ENCODE results near the gene FSD2.

DNA sequence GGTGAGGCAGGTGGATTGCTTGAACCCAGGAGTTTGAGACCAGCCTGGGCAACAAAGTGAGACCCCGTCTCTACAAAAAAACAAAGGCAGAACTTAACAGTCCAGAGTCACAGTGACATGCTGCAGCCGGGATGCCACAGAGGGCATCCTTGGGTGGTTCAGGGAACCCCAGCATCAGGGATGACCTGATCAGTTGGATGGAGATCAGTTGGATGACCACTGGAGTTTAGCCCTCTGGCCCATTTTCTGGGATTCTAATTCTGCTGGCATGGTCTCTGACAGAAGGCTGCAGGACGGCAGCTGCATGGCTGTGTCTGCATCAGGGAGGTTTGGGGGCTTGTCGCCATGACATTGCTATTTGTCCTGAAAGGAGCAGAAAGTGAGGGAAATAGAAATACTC is 23.4 kb upstream of the FSD2 start:
- no peak for TF ChIP-seq ZNF274 (IDR thresholded peaks at IDR 0.05; ENCODE audit: low read depth, low read length)
- no peak for TF ChIP-seq YY1 (IDR thresholded peaks at IDR 0.05; ENCODE audit: insufficient read depth, insufficient read length)

All from NT2/D1 (cell line).